B cell (primary cell): Measurements from ENCODE around the gene BEST2. TPM values are rescaled to one million over a fixed set of nuclear protein-coding genes. Genes with fewer than 3 reads are reported as not detected.
"Not testable (repeated sequence)": the region's sequence is repeated elsewhere in the genome, so short reads cannot be mapped to it uniquely, and the experiment has no call there.

ENCODE experiments used
- ATAC-seq: fragments of 200-7000 bp; cut with Tn5 transposase; one replicate; pipeline ENCODE4 v1.10.0; 2021; ENCODE audit warnings: low read depth, mild to moderate bottlenecking, moderate number of reproducible peaks, moderate library complexity
- CTCF ChIA-PET: fragments of 350-600 bp; sonication (Branson Sonifier 250); formaldehyde crosslinking; loops from one replicate; lab custom pipeline; 2021; ENCODE audit warnings: antibody characterized with exemption, inconsistent platforms; lab: Charles Lee
- POLR2A ChIA-PET: fragments of 350-600 bp; sonication (Branson Sonifier 250); formaldehyde crosslinking; loops from one replicate; lab custom pipeline; 2021; ENCODE audit warnings: antibody characterized with exemption; lab: Charles Lee
- DNase-seq: peaks from one replicate; pipeline ENCODE4 v3.0.0; 2013
- H2AFZ ChIP-seq: 2 replicates; pipeline ENCODE4 v1.6.1; 2012; ENCODE audit warnings: mild to moderate bottlenecking, low read depth, low read length; ENCODE audit not compliant: insufficient read depth, poor library complexity, severe bottlenecking
- H3K27ac ChIP-seq, 2 donors: 1 replicate in 1 of 2; 2 replicates in 1 of 2; pipeline ENCODE4 v1.5.1; 2012 to 2013; ENCODE audit warnings: low read length in 2 of 2, mild to moderate bottlenecking in 2 of 2, moderate library complexity in 1 of 2
- H3K27me3 ChIP-seq, 4 experiments: fragments of 200-600 bp in 1 of 4; sonication (generic) in 1 of 4; replicated peaks in 1 of 4; 1 replicate in 2 of 4; 2 replicates in 2 of 4; pipeline versions ENCODE4 v1.6.1 to v1.7.0; 2013 to 2016; ENCODE audit warnings: low read length in 3 of 4, mild to moderate bottlenecking in 2 of 4, mixed read lengths in 1 of 4, moderate library complexity in 1 of 4; ENCODE audit not compliant: insufficient read depth in 4 of 4, control insufficient read depth in 3 of 4; ENCODE audit errors: control extremely low read depth in 1 of 4
- H3K36me3 ChIP-seq, 2 experiments: replicated peaks in 1 of 2; 1 replicate in 1 of 2; 2 replicates in 1 of 2; pipeline versions ENCODE4 v1.6.1 to v1.7.1; 2013; ENCODE audit warnings: low read length in 1 of 2; ENCODE audit not compliant: insufficient read depth in 2 of 2, control insufficient read depth in 1 of 2; ENCODE audit errors: control extremely low read depth in 1 of 2, extremely low read depth in 1 of 2
- H3K4me1 ChIP-seq, 2 donors: fragments of 200-600 bp in 1 of 2; sonication (generic) in 1 of 2; 1 replicate in 1 of 2; 2 replicates in 1 of 2; pipeline versions ENCODE4 v1.5.1 to v1.6.1; 2013 to 2017; ENCODE audit warnings: low read length in 2 of 2; ENCODE audit not compliant: control insufficient read depth in 2 of 2, insufficient read depth in 2 of 2
- H3K4me2 ChIP-seq: replicated peaks from 2 replicates; pipeline ENCODE3; 2012; ENCODE audit warnings: mild to moderate bottlenecking, low read depth, low read length; ENCODE audit not compliant: poor library complexity, severe bottlenecking
- H3K4me3 ChIP-seq, 5 experiments: fragments of 200-600 bp in 1 of 5; sonication (generic) in 1 of 5; 1 replicate in 3 of 5; 2 replicates in 2 of 5; pipeline versions ENCODE4 v1.5.1 to v1.7.0; 2011 to 2016; ENCODE audit warnings: low read length in 4 of 5, mild to moderate bottlenecking in 4 of 5, low read depth in 2 of 5, control low read depth in 1 of 5, moderate library complexity in 1 of 5; ENCODE audit not compliant: insufficient read depth in 1 of 5; ENCODE audit errors: control extremely low read depth in 1 of 5, extremely low read depth in 1 of 5
- H3K79me2 ChIP-seq: fragments of 200-600 bp; sonication (generic); one replicate; pipeline ENCODE4 v1.6.0; 2016; ENCODE audit warnings: low read length; ENCODE audit not compliant: control insufficient read depth, insufficient read depth
- H3K9ac ChIP-seq: fragments of 200-600 bp; sonication (generic); 2 replicates; pipeline ENCODE4 v1.6.1; 2017; ENCODE audit warnings: mild to moderate bottlenecking, low read length, moderate library complexity
- H3K9me3 ChIP-seq, 3 donors: one replicate each; pipeline versions ENCODE4 v1.6.1 to v1.7.1; 2013; ENCODE audit warnings: low read length in 2 of 3; ENCODE audit not compliant: control insufficient read depth in 2 of 3, insufficient read depth in 1 of 3; ENCODE audit errors: control extremely low read depth in 1 of 3
- H4K20me1 ChIP-seq: 2 replicates; pipeline ENCODE4 v1.6.0; 2012; ENCODE audit warnings: mild to moderate bottlenecking, low read length; ENCODE audit not compliant: insufficient read depth, control insufficient read depth, poor library complexity, severe bottlenecking
- H3K27ac Mint-ChIP-seq: one replicate; pipeline ENCODE4 v1.8.0; 2021; ENCODE audit warnings: mixed read lengths
- H3K27me3 Mint-ChIP-seq: one replicate; pipeline ENCODE4 v1.8.0; 2021; ENCODE audit warnings: mixed read lengths
- H3K4me1 Mint-ChIP-seq: one replicate; pipeline ENCODE4 v1.8.0; 2021; ENCODE audit warnings: mixed read lengths
- H3K4me3 Mint-ChIP-seq: one replicate; pipeline ENCODE4 v1.8.0; 2021; ENCODE audit warnings: mixed read lengths
- H3K9me3 Mint-ChIP-seq: one replicate; pipeline ENCODE4 v1.8.0; 2022; ENCODE audit warnings: mixed read lengths; ENCODE audit not compliant: insufficient read depth
- EZH2 ChIP-seq: IDR thresholded peaks from 2 replicates; pipeline ENCODE4 v1.6.1; 2012; ENCODE audit warnings: borderline replicate concordance, low read depth, mild to moderate bottlenecking, moderate library complexity, low read length; ENCODE audit not compliant: insufficient read depth, poor library complexity, severe bottlenecking
- WGBS: methylation state at CpG from one replicate; pipeline ENCODE4 v1.1.5; 2013; ENCODE audit warnings: missing lambda C conversion rate; ENCODE audit not compliant: insufficient coverage; 5-methylcytosine and 5-hydroxymethylcytosine counted together
- intact Hi-C: fragments of 100-400 bp; cut with micrococcal nuclease; formaldehyde crosslinking; loops from one replicate; pipeline ENCODE4 v1.10.0; 2022
- polyA plus RNA-seq: library from polyadenylated mRNA; depleted of rRNA; stranded (reverse); fragments of >200 nt; gene quantifications from 2 replicates; pipeline ENCODE4 v1.2.3, GENCODE V29; 2012
- total RNA-seq, 2 donors: library from RNA; stranded (reverse); fragments of 120-200 nt in 1 of 2; gene quantifications; 1 replicate in 1 of 2; 2 replicates in 1 of 2; pipeline versions ENCODE4 v1.2.3 to v1.2.4, GENCODE V29; 2013 to 2022
- TF ChIP-seq, protein P1 (sequence below): fragments of 200-600 bp; IDR thresholded peaks from one replicate; pipeline ENCODE4 v1.8.0; 2022; ENCODE audit warnings: antibody characterized with exemption, mild to moderate bottlenecking

Gene BEST2
- total and polyA plus RNA-seq, 2 donors (not counting 1 experiment from before 2014, with no cell fraction given) = 0.07 TPM; not detected in 1

DNA sequence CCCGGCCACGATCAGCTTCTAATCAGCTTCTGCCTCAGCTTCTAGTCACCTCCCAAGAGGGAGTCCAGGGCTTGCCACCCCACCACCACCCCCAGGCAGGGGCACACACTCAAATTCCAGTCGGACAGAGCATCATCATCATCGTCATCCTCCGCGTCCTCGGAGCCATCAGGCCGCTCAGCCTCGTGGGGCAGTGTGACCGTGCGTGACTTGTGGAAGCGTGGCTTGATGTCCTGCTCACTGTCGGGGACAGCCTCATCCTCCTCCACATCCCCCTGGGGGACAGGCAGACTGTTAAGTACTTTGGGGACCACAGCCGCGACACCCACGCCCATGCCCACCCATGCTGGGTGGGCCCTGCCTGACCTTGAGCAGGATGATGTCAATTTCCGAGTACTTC is 40.4 kb upstream of the BEST2 start:
- intact Hi-C loops = no loop called here
- peaks cover 0 to 46% of the 10 kb centered on the region in 2 experiments for H3K36me3 ChIP-seq

DNA sequence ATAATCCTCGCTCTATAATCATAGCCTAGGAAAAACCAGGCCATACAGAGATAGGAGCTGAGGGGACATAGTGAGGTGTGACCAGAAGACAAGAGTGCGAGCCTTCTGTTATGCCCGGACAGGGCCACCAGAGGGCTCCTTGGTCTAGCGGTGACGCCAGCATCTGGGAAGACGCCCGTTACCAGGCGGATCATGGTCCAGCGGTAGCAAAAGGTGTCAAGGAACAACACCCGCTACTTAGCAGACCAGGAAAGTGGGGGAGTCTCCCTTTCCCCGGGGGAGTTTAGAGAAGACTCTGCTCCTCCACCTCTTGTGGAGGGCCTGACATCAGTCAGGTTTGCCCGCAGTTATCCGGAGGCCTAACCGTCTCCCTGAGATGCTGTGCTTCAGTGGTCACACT is 39.5 kb upstream of the BEST2 start:
- H3K79me2 ChIP-seq = peaks cover 13% of the 10 kb centered on the region
- H3K4me1 Mint-ChIP-seq, intact Hi-C loops, ATAC-seq, H3K27ac Mint-ChIP-seq, H2AFZ ChIP-seq, H3K9ac ChIP-seq, H3K4me3 ChIP-seq, H3K27ac ChIP-seq, H3K4me3 Mint-ChIP-seq, H4K20me1 ChIP-seq, H3K27me3 Mint-ChIP-seq, H3K4me1 ChIP-seq, POLR2A ChIA-PET, H3K4me2 ChIP-seq, H3K9me3 Mint-ChIP-seq, H3K9me3 ChIP-seq, H3K27me3 ChIP-seq: not testable (repeated sequence)
- H3K36me3 ChIP-seq = peaks cover 2 to 38% of the 10 kb centered on the region in 2 experiments
- peak; percentile 45 for DNase-seq
- 83% methylated on average over 10 of the region's 14 CpGs for WGBS
- CTCF ChIA-PET = interaction anchor here (0.7 kb wide), 2 partner anchors 18 to 82 kb away, joined by 3 read pairs; no protein-coding TSS in a partner anchor

More for the DNA sequence above, 40.4 kb upstream of the BEST2 start:
- H3K27ac ChIP-seq = no peak overlapping the region
- H3K27me3 Mint-ChIP-seq = no peaks in the 10 kb centered on the region
- ATAC-seq (no peak), DNase-seq (no peak)
- no peaks in the 10 kb centered on the region for H3K4me1 ChIP-seq
- no peak for TF ChIP-seq EZH2
- TF ChIP-seq, protein P1, sequence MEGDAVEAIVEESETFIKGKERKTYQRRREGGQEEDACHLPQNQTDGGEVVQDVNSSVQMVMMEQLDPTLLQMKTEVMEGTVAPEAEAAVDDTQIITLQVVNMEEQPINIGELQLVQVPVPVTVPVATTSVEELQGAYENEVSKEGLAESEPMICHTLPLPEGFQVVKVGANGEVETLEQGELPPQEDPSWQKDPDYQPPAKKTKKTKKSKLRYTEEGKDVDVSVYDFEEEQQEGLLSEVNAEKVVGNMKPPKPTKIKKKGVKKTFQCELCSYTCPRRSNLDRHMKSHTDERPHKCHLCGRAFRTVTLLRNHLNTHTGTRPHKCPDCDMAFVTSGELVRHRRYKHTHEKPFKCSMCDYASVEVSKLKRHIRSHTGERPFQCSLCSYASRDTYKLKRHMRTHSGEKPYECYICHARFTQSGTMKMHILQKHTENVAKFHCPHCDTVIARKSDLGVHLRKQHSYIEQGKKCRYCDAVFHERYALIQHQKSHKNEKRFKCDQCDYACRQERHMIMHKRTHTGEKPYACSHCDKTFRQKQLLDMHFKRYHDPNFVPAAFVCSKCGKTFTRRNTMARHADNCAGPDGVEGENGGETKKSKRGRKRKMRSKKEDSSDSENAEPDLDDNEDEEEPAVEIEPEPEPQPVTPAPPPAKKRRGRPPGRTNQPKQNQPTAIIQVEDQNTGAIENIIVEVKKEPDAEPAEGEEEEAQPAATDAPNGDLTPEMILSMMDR = no peak
- POLR2A ChIA-PET = no interaction called here
- H3K4me3 Mint-ChIP-seq = no peak overlapping the region
- CTCF ChIA-PET = interaction anchor here (0.6 to 0.9 kb wide), 4 partner anchors 17 to 94 kb away, joined by 3 to 4 read pairs (median 4); no protein-coding TSS in a partner anchor
- 96% methylated on average over 12 of the region's 17 CpGs for WGBS
- no peaks in the 10 kb centered on the region for H3K27me3 ChIP-seq
- H3K4me2 ChIP-seq = no peak overlapping the region
- no peaks in the 10 kb centered on the region for H3K9me3 Mint-ChIP-seq
- H3K9ac ChIP-seq = no peak overlapping the region
- no peak overlapping the region for H2AFZ ChIP-seq
- no peaks in the 10 kb centered on the region for H3K4me1 Mint-ChIP-seq
- no peaks in the 10 kb centered on the region for H4K20me1 ChIP-seq
- H3K4me3 ChIP-seq = no peak overlapping the region
- H3K79me2 ChIP-seq = peaks cover 13% of the 10 kb centered on the region
- H3K9me3 ChIP-seq = no peaks in the 10 kb centered on the region
- no peak overlapping the region for H3K27ac Mint-ChIP-seq

DNA sequence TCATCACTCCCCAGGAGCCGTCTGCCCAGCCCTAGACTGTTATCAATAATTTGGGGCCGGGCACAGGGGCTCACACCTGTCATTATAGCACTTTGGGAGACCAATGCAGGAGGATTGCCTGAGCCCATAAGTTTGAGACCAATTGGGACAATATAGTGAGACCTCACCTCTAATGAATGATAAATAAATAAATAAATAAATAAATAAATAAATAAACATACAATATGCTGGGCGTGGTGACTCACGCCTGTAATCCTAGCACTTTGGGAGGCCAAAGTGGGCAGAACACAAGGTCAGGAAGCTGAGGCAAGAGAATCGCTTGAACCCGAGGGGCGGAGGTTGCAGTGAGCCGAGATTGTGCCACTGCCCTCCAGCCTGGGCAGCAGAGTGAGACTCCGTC is 38.3 kb upstream of the BEST2 start:
- H3K9ac ChIP-seq, H3K4me1 ChIP-seq, DNase-seq, H3K27me3 ChIP-seq, H3K4me3 ChIP-seq, intact Hi-C loops, H3K27me3 Mint-ChIP-seq, H3K9me3 Mint-ChIP-seq, H3K27ac ChIP-seq, POLR2A ChIA-PET, H3K9me3 ChIP-seq, H2AFZ ChIP-seq, H3K4me3 Mint-ChIP-seq, H3K27ac Mint-ChIP-seq, ATAC-seq, H4K20me1 ChIP-seq, H3K4me1 Mint-ChIP-seq, H3K4me2 ChIP-seq: not testable (repeated sequence)
- WGBS = 100% methylated on average over 3 of the region's 9 CpGs
- Histone ChIP-seq H3K79me2 (peaks cover 17% of the 10 kb centered on the region), H3K36me3 (peaks cover 2 to 37% of the 10 kb centered on the region in 2 experiments)
- CTCF ChIA-PET = interaction anchor here (0.6 to 7.3 kb wide), 4 partner anchors 44 to 133 kb away, joined by 3 to 45 read pairs (median 4); no protein-coding TSS in a partner anchor
